K562 (cell line): ENCODE results near the gene HSDL1. TPM values are rescaled to one million over a fixed set of nuclear protein-coding genes. Genes with fewer than 3 reads are reported as not detected.

Experiments
- ATAC-seq: fragments of 200-7000 bp; cut with Tn5 transposase; 3 replicates; pipeline ENCODE4 v1.9.1; 2020; ENCODE audit warnings: moderate library complexity
- BruUV-seq: library from RNA; stranded (reverse); fragments of 400-500 nt; replicated peaks from 2 replicates; lab custom pipeline; 2021; lab: Mats Ljungman, UMichigan
- CTCF ChIA-PET: fragments of 300-600 bp; formaldehyde crosslinking; extraction: SDS; loops from one replicate; lab custom pipeline; 2021; ENCODE audit warnings: low intra/inter-chr PET ratio; lab: Yijun Ruan, JAX
- POLR2A ChIA-PET: fragments of 300-600, 350-650 bp; sonication (Branson Sonifier 250); formaldehyde crosslinking; extraction: SDS; loops from one replicate; lab custom pipeline; 2021; ENCODE audit warnings: antibody characterized with exemption, inconsistent platforms; lab: Yijun Ruan, JAX
- DNase-seq, 4 experiments: peaks; one replicate each; pipeline versions ENCODE4 v3.0.0 to v3.0.0-alpha.2; 2011 to 2018; ENCODE audit warnings: low spot score in 3 of 4, mixed read lengths in 3 of 4; ENCODE audit errors: extremely low read depth in 1 of 4
- FAIRE-seq: peaks from 2 replicates; lab custom pipeline; 2011; peaks lifted over from hg19 to GRCh38; lab: Jason Lieb, UNC
- H2AFZ ChIP-seq: 2 replicates; pipeline ENCODE4 v1.6.0; 2011; ENCODE audit warnings: low read depth, low read length, control low read depth, inconsistent platforms
- H3K27ac ChIP-seq: fragments of 200-600 bp; 3 replicates; pipeline ENCODE4 v1.8.0; 2011; ENCODE audit warnings: low read depth, mild to moderate bottlenecking, control low read depth, inconsistent platforms, low read length, moderate library complexity, mixed read lengths; ENCODE audit errors: extremely low read depth
- H3K27me3 ChIP-seq, 2 experiments: fragments of 300-600 bp in 1 of 2; 2 replicates in 1 of 2; 3 replicates in 1 of 2; pipeline versions ENCODE4 v1.6.0 to v1.8.0; 2011; ENCODE audit warnings: inconsistent platforms in 2 of 2, low read length in 2 of 2, mild to moderate bottlenecking in 1 of 2, mixed read lengths in 1 of 2, moderate library complexity in 1 of 2; ENCODE audit not compliant: control insufficient read depth in 2 of 2, insufficient read depth in 2 of 2
- H3K36me3 ChIP-seq: fragments of 300-600 bp; 3 replicates; pipeline ENCODE4 v1.8.0; 2011; ENCODE audit warnings: mild to moderate bottlenecking, low read length, inconsistent platforms; ENCODE audit not compliant: control insufficient read depth, insufficient read depth
- H3K4me1 ChIP-seq, 2 experiments: fragments of 200-600 bp in 1 of 2; replicated peaks in 1 of 2; 2 replicates in 1 of 2; 3 replicates in 1 of 2; pipeline versions ENCODE4 v1.5.1 to v1.8.0; 2011; ENCODE audit warnings: inconsistent platforms in 2 of 2, low read length in 2 of 2, mild to moderate bottlenecking in 1 of 2, mixed read lengths in 1 of 2, moderate library complexity in 1 of 2; ENCODE audit not compliant: control insufficient read depth in 2 of 2, insufficient read depth in 2 of 2
- H3K4me2 ChIP-seq: 2 replicates; pipeline ENCODE4 v1.6.1; 2011; ENCODE audit warnings: low read length, control low read depth, inconsistent platforms, mixed read lengths; ENCODE audit not compliant: insufficient read depth
- H3K4me3 ChIP-seq: fragments of 200-600 bp; sonication (generic), shearing (Covaris generic); 2 replicates; pipeline ENCODE4 v1.5.1; 2016; ENCODE audit warnings: control low read depth, inconsistent platforms
- H3K79me2 ChIP-seq: fragments of 200-600 bp; 3 replicates; pipeline ENCODE4 v1.8.0; 2011; ENCODE audit warnings: low read length, inconsistent platforms; ENCODE audit not compliant: control insufficient read depth, insufficient read depth
- H3K9ac ChIP-seq, 2 experiments: 2 replicates each; pipeline versions ENCODE4 v1.6.0 to v1.6.1; 2011; ENCODE audit warnings: low read depth in 2 of 2, low read length in 2 of 2, control low read depth in 1 of 2, inconsistent platforms in 1 of 2, mild to moderate bottlenecking in 1 of 2, mixed read lengths in 1 of 2; ENCODE audit not compliant: insufficient read depth in 1 of 2
- H3K9me1 ChIP-seq: one replicate; pipeline ENCODE4 v1.6.0; 2011; ENCODE audit warnings: inconsistent platforms, mild to moderate bottlenecking, low read length, moderate library complexity; ENCODE audit not compliant: control insufficient read depth, insufficient read depth
- H3K9me3 ChIP-seq: replicated peaks from 2 replicates; pipeline ENCODE4 v1.5.1; 2011; ENCODE audit warnings: low read depth, low read length, inconsistent platforms; ENCODE audit not compliant: control insufficient read depth, insufficient read depth
- H4K20me1 ChIP-seq: replicated peaks from 2 replicates; pipeline ENCODE4 v1.6.1; 2011; ENCODE audit warnings: low read length, inconsistent platforms, mixed read lengths; ENCODE audit not compliant: control insufficient read depth, insufficient read depth
- ASH1L ChIP-seq: fragments of 450-650 bp; IDR thresholded peaks from 2 replicates; pipeline ENCODE4 v1.6.1; 2018; ENCODE audit warnings: borderline replicate concordance, mild to moderate bottlenecking, low read depth; ENCODE audit not compliant: partially characterized antibody
- ESRRA ChIP-seq: fragments of 450-650 bp; IDR thresholded peaks from 2 replicates; pipeline ENCODE4 v1.6.1; 2014; ENCODE audit warnings: low read depth, mild to moderate bottlenecking, moderate library complexity, borderline replicate concordance
- PTRF ChIP-seq: fragments of 450-650 bp; IDR thresholded peaks from 2 replicates; pipeline ENCODE4 v1.6.1; 2016; ENCODE audit warnings: mild to moderate bottlenecking, missing genetic modification characterization, missing compliant biosample characterization
- SNIP1 ChIP-seq: fragments of 450-650 bp; IDR thresholded peaks from 2 replicates; pipeline ENCODE4 v1.7.1; 2017; ENCODE audit warnings: low read depth, mild to moderate bottlenecking
- ZNF79 ChIP-seq: fragments of 250-450 bp; sonication (Bioruptor Pico); IDR thresholded peaks from 2 replicates; pipeline ENCODE4 v1.4.0; 2020; ENCODE audit warnings: low read depth, mild to moderate bottlenecking, moderate library complexity
- WGBS: fragments of 100-300 bp; shearing (Covaris generic); methylation state at CpG from one replicate; pipeline ENCODE4 v1.1.6; 2016; ENCODE audit warnings: low coverage, mixed read lengths; ENCODE audit not compliant: insufficient coverage; ENCODE audit errors: missing lambda C conversion rate; 5-methylcytosine and 5-hydroxymethylcytosine counted together
- in situ Hi-C: fragments of 300-500 bp; cut with MboI; formaldehyde crosslinking; loops from 4 replicates; pipeline ENCODE4 v1.15.0; 2018; ENCODE audit warnings: inconsistent platforms, mixed read lengths
- intact Hi-C: fragments of 100-400 bp; cut with micrococcal nuclease; formaldehyde crosslinking; loops from 2 replicates; pipeline ENCODE4 v1.14.2; 2022
- polyA plus RNA-seq, 8 experiments: library from polyadenylated mRNA; depleted of rRNA in 4 of 8; stranded (reverse) in 5 of 8; unstranded in 3 of 8; fragments of >200 nt; fragmentation: Nextera tagmentation in 2 of 8; fragmentation: Illumina TruSeq in 1 of 8; extraction: Ambion mirVana in 2 of 8; extraction: Trizol in 1 of 8; gene quantifications; 2 replicates each; pipeline versions ENCODE4 v1.2.1 to v1.2.3, GENCODE V29; 2011 to 2014; ENCODE audit warnings: inconsistent platforms in 1 of 8, missing spikeins in 1 of 8
- total RNA-seq, 7 experiments: library from RNA; depleted of rRNA in 6 of 7; stranded (reverse); fragments of >200 nt in 6 of 7; fragmentation: Illumina TruSeq in 2 of 7; extraction: Trizol in 2 of 7; gene quantifications; 2 replicates each; pipeline versions ENCODE4 v1.2.1 to v1.2.3, GENCODE V29; 2011 to 2021; ENCODE audit warnings: low replicate concordance in 1 of 7

HSDL1 gene
- total and polyA plus RNA-seq, 9 of the 15 experiments (the other 6 are each of a cell fraction or from before 2014, with no cell fraction given), result 14.8 to 41.2 (median 27.7) TPM

DNA sequence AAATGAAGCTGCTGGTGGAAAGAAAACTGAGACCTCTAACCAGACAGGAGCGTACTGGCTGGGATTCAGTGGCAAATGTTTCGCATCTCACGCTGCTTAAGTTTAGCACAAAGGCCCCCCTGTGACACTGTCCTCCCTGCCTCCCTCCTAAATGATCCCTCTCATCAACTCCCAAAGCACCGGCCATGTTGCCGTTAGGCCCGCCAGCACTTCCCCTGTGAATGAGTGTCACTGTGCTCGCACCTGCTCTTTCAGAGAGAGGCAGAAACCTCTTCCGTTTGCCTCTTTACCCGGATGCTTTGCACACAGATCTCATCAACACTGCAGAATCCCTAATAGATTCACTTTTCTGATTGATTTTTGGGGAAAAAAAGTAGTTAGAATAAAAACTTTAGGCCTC, 54.8 kb downstream of the HSDL1 start:
- Histone ChIP-seq H3K9me3 (no peaks in the 10 kb centered on the region), H3K4me1 (peaks cover 0 to 3% of the 10 kb centered on the region in 2 experiments; a peak in 2 of 5 replicates), H3K27ac (no peak overlapping the region), H3K27me3 (no peaks in the 10 kb centered on the region), H3K4me2 (no peak overlapping the region), H2AFZ (no peak overlapping the region), H3K36me3 (peaks cover 93% of the 10 kb centered on the region), H4K20me1 (no peaks in the 10 kb centered on the region), H3K9ac (no peak overlapping the region), H3K9me1 (no peaks in the 10 kb centered on the region), H3K79me2 (no peaks in the 10 kb centered on the region), H3K4me3 (no peak overlapping the region)
- intact Hi-C loops (no loop called here), in situ Hi-C loops (no loop called here)
- FAIRE-seq, result no peak
- DNase-seq, result no peak
- ChIA-PET POLR2A (interaction anchor here (1.7 kb wide), 1 partner anchor 16 kb away, joined by 6 read pairs; no protein-coding TSS in a partner anchor), CTCF (interaction anchor here (1.0 kb wide), 1 partner anchor 395 kb away, joined by 3 read pairs; no protein-coding TSS in a partner anchor)
- TF ChIP-seq ASH1L (no peak), SNIP1 (no peak), ESRRA (no peak), PTRF (tag) (no peak), ZNF79 (CRISPR knock-in tag) (no peak)
- WGBS, result 92% methylated on average over 9 of the region's 9 CpGs
- BruUV-seq, result no TSS peak
- ATAC-seq, result no peak
